CD4-positive, alpha-beta T cell (primary cell): ENCODE results near the gene NCKAP5. TPM values are rescaled to one million over a fixed set of nuclear protein-coding genes. Genes with fewer than 3 reads are reported as not detected.

Experiments used
- ATAC-seq: fragments of 200-7000 bp; cut with Tn5 transposase; one replicate; pipeline ENCODE4 v1.10.0; 2022; ENCODE audit warnings: mild to moderate bottlenecking; ENCODE audit not compliant: poor library complexity
- CTCF ChIA-PET: fragments of 350-600 bp; sonication (Branson Sonifier 250); formaldehyde crosslinking; loops from one replicate; lab custom pipeline; 2021; ENCODE audit warnings: antibody characterized with exemption, inconsistent platforms; lab: Charles Lee
- POLR2A ChIA-PET: fragments of 350-600 bp; sonication (Branson Sonifier 250); formaldehyde crosslinking; loops from one replicate; lab custom pipeline; 2021; ENCODE audit warnings: antibody characterized with exemption, inconsistent platforms; lab: Charles Lee
- DNase-seq, 14 experiments: peaks; one replicate each; pipeline ENCODE4 v3.0.0-alpha.2; 2013 to 2020; ENCODE audit warnings: mixed read lengths in 2 of 14
- H3K27ac ChIP-seq, 2 donors: one replicate each; pipeline versions ENCODE4 v1.5.1 to v1.7.0; 2013; ENCODE audit warnings: low read length in 2 of 2, low read depth in 1 of 2, mild to moderate bottlenecking in 1 of 2
- H3K27me3 ChIP-seq, 2 experiments: 1 replicate in 1 of 2; 2 replicates in 1 of 2; pipeline versions ENCODE4 v1.6.1 to v1.7.0; 2013; ENCODE audit warnings: low read length in 2 of 2, control low read depth in 1 of 2, mild to moderate bottlenecking in 1 of 2, moderate library complexity in 1 of 2; ENCODE audit not compliant: insufficient read depth in 2 of 2, control insufficient read depth in 1 of 2
- H3K36me3 ChIP-seq: one replicate; pipeline ENCODE4 v1.6.1; 2013; ENCODE audit warnings: low read length, control low read depth; ENCODE audit not compliant: insufficient read depth
- H3K4me1 ChIP-seq: one replicate; pipeline ENCODE4 v1.6.1; 2013; ENCODE audit warnings: low read length, control low read depth; ENCODE audit not compliant: insufficient read depth
- H3K4me3 ChIP-seq: one replicate; pipeline ENCODE4 v1.5.1; 2013; ENCODE audit warnings: mild to moderate bottlenecking, low read length, moderate library complexity
- H3K9me3 ChIP-seq, 2 experiments: 1 replicate in 1 of 2; 2 replicates in 1 of 2; pipeline versions ENCODE4 v1.6.1 to v1.7.0; 2013; ENCODE audit warnings: low read length in 2 of 2, mild to moderate bottlenecking in 2 of 2, control low read depth in 1 of 2, moderate library complexity in 1 of 2; ENCODE audit not compliant: control insufficient read depth in 1 of 2, insufficient read depth in 1 of 2
- H3K27ac Mint-ChIP-seq: one replicate; pipeline ENCODE4 v1.8.0; 2020; ENCODE audit warnings: mixed read lengths
- H3K27me3 Mint-ChIP-seq: one replicate; pipeline ENCODE4 v1.8.0; 2021; ENCODE audit warnings: mixed read lengths
- H3K36me3 Mint-ChIP-seq: one replicate; pipeline ENCODE4 v1.8.0; 2021; ENCODE audit warnings: low read depth, mixed read lengths
- H3K4me1 Mint-ChIP-seq: one replicate; pipeline ENCODE4 v1.8.0; 2021; ENCODE audit warnings: low read depth, mixed read lengths
- H3K4me3 Mint-ChIP-seq: one replicate; pipeline ENCODE4 v1.8.0; 2020; ENCODE audit warnings: mild to moderate bottlenecking, mixed read lengths
- H3K9me3 Mint-ChIP-seq: one replicate; pipeline ENCODE4 v1.8.0; 2020; ENCODE audit warnings: mixed read lengths
- intact Hi-C, 2 experiments: fragments of 100-400 bp; cut with DNase I in 1 of 2; cut with micrococcal nuclease in 1 of 2; formaldehyde crosslinking; loops; one replicate each; pipeline versions ENCODE4 v1.15.1 to v1.9.0; 2023 to 2025; cut with DNase I, micrococcal nuclease
- total RNA-seq, 174 experiments: library from RNA in 2 of 174; stranded (reverse) in 2 of 174; gene quantifications; one replicate each; pipeline ENCODE4 v1.2.3 and lab custom pipeline; 2021 to 2026
- TF ChIP-seq, protein P1 (sequence below): fragments of 200-600 bp; IDR thresholded peaks from one replicate; pipeline ENCODE4 v1.8.0; 2022; ENCODE audit warnings: antibody characterized with exemption, mild to moderate bottlenecking

The NCKAP5 gene
- total RNA-seq, 2 experiments from 2014 or later = not detected

DNA sequence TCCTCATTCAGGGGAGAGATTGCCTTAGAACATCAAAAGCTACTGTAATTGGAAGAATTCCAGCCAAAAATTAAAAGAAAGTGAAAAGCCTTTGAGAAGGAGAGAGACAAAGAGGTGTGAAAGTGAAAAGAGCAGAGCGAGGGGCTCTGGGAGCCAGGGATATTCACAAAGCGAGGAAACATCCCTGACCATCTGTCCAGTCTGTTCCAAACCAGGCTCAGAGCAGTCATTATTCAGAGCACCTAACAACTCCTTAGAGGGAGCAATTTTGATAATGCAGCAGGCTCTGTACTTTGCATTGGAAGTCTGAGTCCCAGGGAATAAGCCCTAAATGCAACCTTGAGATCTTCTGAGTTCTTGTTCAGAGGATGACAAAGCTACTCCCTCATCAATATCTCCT, 779.2 kb downstream of the NCKAP5 start:
- Histone ChIP-seq H3K36me3 (no peaks in the 10 kb centered on the region), H3K27me3 (no peaks in the 10 kb centered on the region), H3K4me3 (no peak overlapping the region), H3K4me1 (no peaks in the 10 kb centered on the region), H3K9me3 (peaks cover 0 to 7% of the 10 kb centered on the region in 2 experiments), H3K27ac (no peak overlapping the region)
- H3K4me3 Mint-ChIP-seq = no peak overlapping the region
- H3K27me3 Mint-ChIP-seq = no peaks in the 10 kb centered on the region
- peaks cover 4% of the 10 kb centered on the region for H3K9me3 Mint-ChIP-seq
- H3K27ac Mint-ChIP-seq = no peak overlapping the region
- POLR2A ChIA-PET = no interaction called here
- ATAC-seq (no peak), DNase-seq (no peak)
- no peaks in the 10 kb centered on the region for H3K4me1 Mint-ChIP-seq
- TF ChIP-seq, protein P1, sequence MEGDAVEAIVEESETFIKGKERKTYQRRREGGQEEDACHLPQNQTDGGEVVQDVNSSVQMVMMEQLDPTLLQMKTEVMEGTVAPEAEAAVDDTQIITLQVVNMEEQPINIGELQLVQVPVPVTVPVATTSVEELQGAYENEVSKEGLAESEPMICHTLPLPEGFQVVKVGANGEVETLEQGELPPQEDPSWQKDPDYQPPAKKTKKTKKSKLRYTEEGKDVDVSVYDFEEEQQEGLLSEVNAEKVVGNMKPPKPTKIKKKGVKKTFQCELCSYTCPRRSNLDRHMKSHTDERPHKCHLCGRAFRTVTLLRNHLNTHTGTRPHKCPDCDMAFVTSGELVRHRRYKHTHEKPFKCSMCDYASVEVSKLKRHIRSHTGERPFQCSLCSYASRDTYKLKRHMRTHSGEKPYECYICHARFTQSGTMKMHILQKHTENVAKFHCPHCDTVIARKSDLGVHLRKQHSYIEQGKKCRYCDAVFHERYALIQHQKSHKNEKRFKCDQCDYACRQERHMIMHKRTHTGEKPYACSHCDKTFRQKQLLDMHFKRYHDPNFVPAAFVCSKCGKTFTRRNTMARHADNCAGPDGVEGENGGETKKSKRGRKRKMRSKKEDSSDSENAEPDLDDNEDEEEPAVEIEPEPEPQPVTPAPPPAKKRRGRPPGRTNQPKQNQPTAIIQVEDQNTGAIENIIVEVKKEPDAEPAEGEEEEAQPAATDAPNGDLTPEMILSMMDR = no peak
- CTCF ChIA-PET = no interaction called here
- intact Hi-C loops = no loop called here
- no peaks in the 10 kb centered on the region for H3K36me3 Mint-ChIP-seq

DNA sequence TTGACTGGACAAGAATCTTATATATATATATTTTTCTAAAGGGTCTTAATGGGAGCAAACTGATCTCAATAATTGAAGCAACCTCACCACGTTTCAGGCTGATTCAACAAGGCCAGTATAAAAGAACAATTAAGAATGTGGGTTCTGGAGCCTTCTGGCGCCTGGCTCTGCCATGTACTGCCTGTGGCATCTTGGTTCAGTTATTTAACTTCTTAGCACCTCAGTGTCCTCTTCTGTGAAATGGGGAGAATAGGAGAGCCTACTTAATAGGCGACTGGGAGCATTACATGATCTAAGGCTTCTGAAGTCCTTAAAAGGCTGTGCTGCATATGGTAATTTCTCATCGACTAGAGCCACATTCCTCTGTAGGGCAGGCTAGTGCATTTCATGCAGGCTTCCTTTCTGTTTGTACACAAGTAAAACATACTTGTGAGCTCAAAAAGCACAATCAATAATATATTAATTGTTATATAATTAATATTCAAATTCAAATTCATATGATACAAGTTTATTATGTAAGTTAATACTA, 779.9 kb downstream of the NCKAP5 start:
- Mint-ChIP-seq H3K4me1 (no peaks in the 10 kb centered on the region), H3K9me3 (peaks cover 2% of the 10 kb centered on the region), H3K27ac (no peak overlapping the region), H3K27me3 (no peaks in the 10 kb centered on the region), H3K4me3 (no peak overlapping the region), H3K36me3 (no peaks in the 10 kb centered on the region)
- Histone ChIP-seq H3K27ac (no peak overlapping the region), H3K4me3 (no peak overlapping the region), H3K36me3 (no peaks in the 10 kb centered on the region), H3K27me3 (no peaks in the 10 kb centered on the region), H3K9me3 (peaks cover 0 to 12% of the 10 kb centered on the region in 2 experiments), H3K4me1 (no peaks in the 10 kb centered on the region)
- ATAC-seq = no peak
- intact Hi-C loops = no loop called here
- no peak for DNase-seq
- ChIA-PET CTCF (no interaction called here), POLR2A (no interaction called here)
- TF ChIP-seq, protein P1 = no peak

DNA sequence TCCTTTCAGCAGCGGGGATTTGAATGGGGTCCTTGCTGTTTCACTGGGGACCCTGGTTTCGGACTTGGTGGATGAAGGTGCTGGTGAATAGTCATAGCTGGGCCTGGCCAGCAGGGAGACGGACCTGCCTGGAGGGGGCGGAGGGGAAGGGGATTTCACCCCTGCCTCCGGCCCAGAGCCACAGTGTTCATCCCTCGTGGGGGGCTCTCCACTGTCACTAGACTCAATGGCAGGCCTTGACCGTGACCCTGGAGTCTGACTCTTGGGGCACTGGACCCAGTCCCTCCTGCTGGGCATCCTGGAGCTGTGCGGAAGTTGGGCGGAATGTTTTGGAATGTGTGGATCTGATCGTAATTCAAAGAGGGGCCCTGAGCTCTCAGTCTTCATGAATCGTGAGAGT, 784.4 kb downstream of the NCKAP5 start:
- CTCF ChIA-PET = no interaction called here
- no peak for DNase-seq
- H3K4me3 ChIP-seq = no peak overlapping the region
- H3K27me3 Mint-ChIP-seq = no peaks in the 10 kb centered on the region
- no peak overlapping the region for H3K27ac Mint-ChIP-seq
- no peaks in the 10 kb centered on the region for H3K36me3 ChIP-seq
- H3K4me1 ChIP-seq = no peaks in the 10 kb centered on the region
- no peaks in the 10 kb centered on the region for H3K4me1 Mint-ChIP-seq
- H3K9me3 ChIP-seq = peaks cover 0 to 20% of the 10 kb centered on the region in 2 experiments
- TF ChIP-seq, protein P1 = no peak
- H3K27ac ChIP-seq = no peak overlapping the region
- H3K9me3 Mint-ChIP-seq = no peaks in the 10 kb centered on the region
- no peak for ATAC-seq
- intact Hi-C loops = no loop called here
- H3K4me3 Mint-ChIP-seq = no peak overlapping the region
- H3K36me3 Mint-ChIP-seq = no peaks in the 10 kb centered on the region
- no peaks in the 10 kb centered on the region for H3K27me3 ChIP-seq
- POLR2A ChIA-PET = no interaction called here
